T47D (cell line): ENCODE results near the gene CDH12.
"Not testable (repeated sequence)": the region's sequence is repeated elsewhere in the genome, so short reads cannot be mapped to it uniquely, and the experiment has no call there.

Source experiments
- DNase-seq, 2 experiments: peaks; one replicate each; pipeline versions ENCODE4 v3.0.0 to v3.0.0-alpha.2; 2011 to 2012; ENCODE audit warnings: low read depth in 1 of 2, low spot score in 1 of 2
- JUND ChIP-seq: IDR thresholded peaks from 2 replicates; pipeline ENCODE4 v1.6.1; 2012; ENCODE audit warnings: low read depth
- in situ Hi-C: cut with HindIII; loops from 2 replicates; pipeline ENCODE4 v1.10.0; 2016; ENCODE audit warnings: low sequenced_read_pairs, low pct_unique_long_range_greater_than_20kb

The CDH12 gene

DNA sequence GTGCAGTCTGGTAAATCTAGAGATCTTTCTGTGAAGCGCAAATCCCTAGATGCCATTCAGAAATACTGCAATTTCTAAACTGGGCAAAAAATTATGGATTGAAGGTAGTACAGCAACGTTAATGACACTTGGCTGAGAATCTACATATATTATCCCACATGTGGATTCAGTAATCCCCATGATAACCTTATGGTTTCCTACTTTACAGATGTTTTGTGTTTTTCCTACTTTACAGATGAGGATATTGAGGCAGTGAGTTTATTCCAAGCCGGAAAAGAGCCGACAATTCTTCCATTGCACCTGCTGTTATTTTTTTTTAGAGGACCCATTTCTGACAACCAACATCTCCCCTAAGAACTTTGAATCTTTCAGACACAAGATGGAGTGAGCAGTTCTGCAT lies 796.5 kb downstream of the CDH12 start:
- no peak for DNase-seq
- in situ Hi-C loops: no loop called here
- TF ChIP-seq JUND: no peak

- no peak for DNase-seq
- in situ Hi-C loops: no loop called here
- no peak for TF ChIP-seq JUND
These were observed 799.9 kb downstream of the CDH12 start for GRCh38 chr5:22053195-22053594.

DNA sequence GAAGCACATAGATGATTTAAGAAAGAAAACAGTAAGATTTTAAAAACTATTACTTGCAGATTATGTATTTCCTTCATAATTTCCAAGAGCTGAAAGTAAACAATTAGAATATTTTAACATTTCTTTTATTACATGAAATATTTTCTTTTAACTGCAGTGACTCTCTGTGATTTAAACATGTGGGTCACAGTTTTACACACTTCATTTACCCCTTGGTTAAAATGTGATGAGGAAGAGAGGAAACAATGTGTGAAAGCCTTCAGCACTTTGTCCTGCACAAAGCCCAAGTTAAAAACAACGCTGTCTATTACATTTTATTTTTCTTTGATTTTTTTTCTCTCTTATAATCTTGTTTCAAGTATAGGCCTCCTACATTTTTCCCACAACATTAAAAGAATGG lies 801.3 kb downstream of the CDH12 start:
- in situ Hi-C loops: no loop called here
- DNase-seq: no peak
- no peak for TF ChIP-seq JUND

DNA sequence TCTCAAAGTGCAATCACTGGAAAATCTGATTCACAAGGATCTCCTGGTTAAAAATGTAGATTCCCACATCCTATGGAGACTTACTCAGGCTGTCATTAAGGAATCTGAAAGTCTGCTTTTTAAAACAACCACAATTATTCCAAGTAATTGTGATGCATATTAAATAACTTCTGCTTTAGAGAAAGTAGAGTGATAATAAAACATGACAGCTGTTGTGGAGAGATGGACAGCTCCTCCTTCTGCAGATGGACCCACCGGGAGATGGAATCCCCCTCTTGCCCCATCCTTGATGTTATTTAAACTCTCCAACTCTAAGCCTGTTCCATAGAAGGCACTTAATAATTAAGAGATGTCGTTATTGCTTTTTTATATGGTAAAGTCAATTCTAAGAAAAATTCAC lies 802.2 kb downstream of the CDH12 start:
- DNase-seq: no peak
- no peak for TF ChIP-seq JUND
- in situ Hi-C loops: no loop called here

DNA sequence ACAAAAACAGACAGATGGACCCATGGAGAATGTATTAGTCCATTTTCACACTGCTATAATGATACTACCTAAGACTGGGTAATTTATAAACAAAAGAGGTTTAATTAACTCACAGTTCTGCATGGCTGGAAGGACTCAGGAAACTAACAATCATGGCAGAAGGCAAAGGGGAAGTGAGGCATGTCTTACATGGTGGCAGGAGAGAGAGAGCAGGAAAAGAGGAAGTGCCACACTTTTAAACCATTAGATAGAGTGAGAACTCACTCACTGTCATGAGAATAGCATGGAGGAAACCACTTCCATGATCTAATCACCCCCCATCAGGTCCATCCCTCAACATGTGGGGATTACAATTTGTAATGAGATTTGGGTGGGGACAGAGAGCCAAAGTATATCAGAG lies 808.9 kb downstream of the CDH12 start:
- TF ChIP-seq JUND: no peak
- in situ Hi-C loops: no loop called here
- DNase-seq: no peak

GRCh38 chr5:22036061-22036460 lies 817.1 kb downstream of the CDH12 start:
- no peak for DNase-seq
- no peak for TF ChIP-seq JUND
- in situ Hi-C loops: no loop called here

- no peak for TF ChIP-seq JUND
- in situ Hi-C loops: no loop called here
- no peak for DNase-seq
These were observed 820.1 kb downstream of the CDH12 start for GRCh38 chr5:22033066-22033465.

GRCh38 chr5:22023784-22024183 lies 829.4 kb downstream of the CDH12 start:
- in situ Hi-C loops: no loop called here

GRCh38 chr5:22012893-22013292 lies 840.3 kb downstream of the CDH12 start:
- DNase-seq, in situ Hi-C loops: not testable (repeated sequence)

More at GRCh38 chr5:22023784-22024183, 829.4 kb downstream of the CDH12 start:
- DNase-seq: no peak
- TF ChIP-seq JUND: no peak

DNA sequence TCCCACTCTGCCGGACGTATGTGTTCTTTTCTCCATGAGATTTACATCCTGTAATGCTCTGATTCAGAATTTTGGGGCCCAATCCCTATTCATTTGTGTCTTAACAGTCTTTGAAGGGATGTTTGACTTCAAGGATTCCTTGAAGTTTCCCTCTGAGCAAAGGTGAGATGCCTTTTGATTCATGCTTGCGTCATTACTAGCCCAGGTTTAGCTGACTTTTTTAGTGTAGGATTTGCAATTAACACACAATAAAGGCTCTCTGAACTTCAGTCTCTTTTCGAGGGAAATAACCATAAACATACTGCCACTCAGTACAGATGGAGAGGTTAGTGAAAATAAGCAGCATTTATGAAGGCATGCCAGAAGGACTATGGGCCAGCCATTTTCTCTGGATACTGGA lies 842.3 kb downstream of the CDH12 start:
- DNase-seq, in situ Hi-C loops: not testable (repeated sequence)

- in situ Hi-C loops, DNase-seq: not testable (repeated sequence)
These were observed 852.0 kb downstream of the CDH12 start for GRCh38 chr5:22001097-22001496.

DNA sequence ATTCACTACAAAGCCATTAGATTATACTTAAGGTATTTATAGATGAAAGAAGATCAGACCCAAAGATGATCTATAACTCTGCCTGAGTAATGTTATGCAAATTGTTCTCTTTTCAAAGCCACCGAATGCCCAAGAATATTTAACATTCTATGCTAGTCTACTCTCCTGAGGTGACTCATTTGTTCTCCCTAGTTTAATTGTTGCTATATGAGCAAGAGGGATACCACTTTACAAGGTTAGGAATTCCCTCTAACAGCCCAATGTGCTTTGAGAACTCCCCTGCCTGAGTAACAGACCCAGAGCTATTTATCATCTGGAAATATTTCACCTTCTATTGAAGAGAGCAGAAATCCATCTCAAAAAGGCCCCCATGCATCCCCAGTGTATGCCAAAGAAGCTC lies 867.3 kb downstream of the CDH12 start:
- in situ Hi-C loops, DNase-seq: not testable (repeated sequence)

- in situ Hi-C loops, DNase-seq: not testable (repeated sequence)
These were observed 901.6 kb downstream of the CDH12 start for GRCh38 chr5:21951571-21951970.

GRCh38 chr5:21931116-21931515 lies 922.0 kb downstream of the CDH12 start:
- no peak for DNase-seq
- in situ Hi-C loops: no loop called here
- no peak for TF ChIP-seq JUND

DNA sequence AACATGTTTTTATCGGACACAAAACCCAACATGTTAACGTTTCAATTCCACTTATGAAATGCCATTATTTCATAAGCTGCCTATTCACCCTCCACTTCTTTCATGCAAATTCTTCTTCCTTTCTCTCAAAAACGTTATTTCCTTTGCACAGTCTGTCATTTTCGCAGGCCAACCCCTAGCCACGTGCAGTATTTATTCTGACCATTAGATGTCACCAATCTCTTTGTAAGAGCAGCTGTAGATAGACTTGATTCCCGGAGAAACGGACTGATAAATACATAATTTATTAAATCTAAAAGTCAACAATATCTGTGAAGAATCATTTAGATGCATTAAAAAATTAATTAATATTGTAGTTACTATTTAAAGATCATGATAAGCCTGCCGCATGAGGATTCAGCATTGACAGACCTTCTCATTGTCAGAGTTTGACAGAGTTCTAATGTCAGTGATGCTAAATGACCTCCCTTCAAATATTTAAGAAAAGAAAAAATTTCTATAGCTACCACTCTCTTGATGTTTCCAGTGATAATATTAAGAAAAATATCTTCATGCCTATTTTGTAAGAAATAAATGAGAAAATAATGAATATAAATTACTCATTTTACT lies 933.6 kb downstream of the CDH12 start:
- TF ChIP-seq JUND: no peak
- in situ Hi-C loops: no loop called here
- peak; percentile 21 to 66 for DNase-seq
